ENCODE measurements around the gene EYA3. TPM values are rescaled to one million over a fixed set of nuclear protein-coding genes. Genes with fewer than 3 reads are reported as not detected.

The EYA3 gene
- total and polyA plus RNA-seq, 2 of the 8 experiments (the other 6 are each of a cell fraction or from before 2014, with no cell fraction given), result 15.0 to 33.9 TPM

DNA sequence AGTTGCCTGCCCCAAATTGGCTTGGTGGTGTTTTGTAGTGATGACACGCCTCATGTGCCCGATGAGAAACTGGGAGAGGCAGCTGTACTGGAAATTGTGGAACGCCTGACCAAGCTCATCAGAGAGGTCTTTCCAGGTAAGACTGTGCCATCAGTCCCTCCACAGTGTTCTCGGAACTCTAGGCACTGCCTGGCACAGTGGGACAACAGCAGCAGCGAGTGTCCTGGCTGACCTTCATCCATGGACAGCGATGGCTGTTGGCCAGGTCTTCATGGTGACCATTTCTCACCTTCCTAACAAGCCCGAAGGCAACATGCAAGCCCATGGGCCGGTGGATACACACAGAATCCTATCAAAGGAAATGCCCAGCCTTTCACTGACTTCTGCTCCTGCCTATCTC is 139.4 kb downstream of the EYA3 start:
- TF ChIP-seq SUZ12 (IDR thresholded peaks at IDR 0.05; ENCODE audit: low read length) (no peak), GTF2F1 (IDR thresholded peaks at IDR 0.05; ENCODE audit: borderline replicate concordance, low read depth, low read length) (no peak), NANOG (IDR thresholded peaks at IDR 0.05; ENCODE audit: insufficient read depth, low read depth, low read length, poor library complexity, severe bottlenecking) (no peak), CTBP2 (IDR thresholded peaks at IDR 0.05; ENCODE audit: borderline replicate concordance, insufficient read depth, insufficient read length, low read length) (no peak), SP2 (IDR thresholded peaks at IDR 0.05; ENCODE audit: low read length) (no peak), CREB1 (IDR thresholded peaks at IDR 0.05) (no peak), RBBP5 (IDR thresholded peaks at IDR 0.05; ENCODE audit: borderline replicate concordance, low read depth, low read length) (no peak), FOSL1 (IDR thresholded peaks at IDR 0.05; ENCODE audit: insufficient read depth, low read depth, low read length) (no peak), HDAC2 (IDR thresholded peaks at IDR 0.05; ENCODE audit: borderline replicate concordance in 1 of 2, low read depth in 2 of 2, low read length in 2 of 2) (no peak), TAF1 (IDR thresholded peaks at IDR 0.05; ENCODE audit: low read depth, low read length) (no peak), CBX5 (IDR thresholded peaks at IDR 0.05; ENCODE audit: low read depth, low read length) (no peak)
- TF ChIP-seq, protein P1, sequence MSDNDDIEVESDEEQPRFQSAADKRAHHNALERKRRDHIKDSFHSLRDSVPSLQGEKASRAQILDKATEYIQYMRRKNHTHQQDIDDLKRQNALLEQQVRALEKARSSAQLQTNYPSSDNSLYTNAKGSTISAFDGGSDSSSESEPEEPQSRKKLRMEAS (IDR thresholded peaks at IDR 0.05), result no peak
- TF ChIP-seq, protein P2, sequence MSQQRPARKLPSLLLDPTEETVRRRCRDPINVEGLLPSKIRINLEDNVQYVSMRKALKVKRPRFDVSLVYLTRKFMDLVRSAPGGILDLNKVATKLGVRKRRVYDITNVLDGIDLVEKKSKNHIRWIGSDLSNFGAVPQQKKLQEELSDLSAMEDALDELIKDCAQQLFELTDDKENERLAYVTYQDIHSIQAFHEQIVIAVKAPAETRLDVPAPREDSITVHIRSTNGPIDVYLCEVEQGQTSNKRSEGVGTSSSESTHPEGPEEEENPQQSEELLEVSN (IDR thresholded peaks at IDR 0.05), result no peak
- H2BK15ac ChIP-seq (ENCODE audit: low read length), result no peak overlapping the region
- H3K79me2 ChIP-seq (ENCODE audit: control insufficient read depth in 1 of 2, insufficient read depth in 2 of 2, low read length in 2 of 2), result no peaks in the 10 kb centered on the region
- no peak for DNase-seq (ENCODE audit: low read depth in 1 of 2, low spot score in 2 of 2)
- no peak overlapping the region for H3K4ac ChIP-seq (replicated peaks; ENCODE audit: insufficient read length, low read depth, low read length)
- no peak overlapping the region for H3K4me2 ChIP-seq (ENCODE audit: insufficient read depth in 1 of 2, low read depth in 2 of 2, low read length in 2 of 2)
- no peak overlapping the region for H3K56ac ChIP-seq (replicated peaks; ENCODE audit: insufficient read length, low read depth, low read length)
- no peaks in the 10 kb centered on the region for H3K9me3 ChIP-seq (ENCODE audit: insufficient read depth in 2 of 2, low read depth in 1 of 2, low read length in 1 of 2)
- no peak overlapping the region for H3K23ac ChIP-seq (ENCODE audit: insufficient read length)
- H3K79me1 ChIP-seq (ENCODE audit: low read depth, low read length), result no peaks in the 10 kb centered on the region
- no peaks in the 10 kb centered on the region for H3K4me1 ChIP-seq (replicated peaks in 1 of 4; ENCODE audit: control insufficient read depth in 3 of 4, insufficient read depth in 4 of 4, low read length in 3 of 4)
- no peaks in the 10 kb centered on the region for H3K23me2 ChIP-seq (ENCODE audit: low read depth, low read length)
- no peaks in the 10 kb centered on the region for H3K27me3 ChIP-seq (replicated peaks in 1 of 4; ENCODE audit: control insufficient read depth in 3 of 4, extremely low read depth in 1 of 4, insufficient read depth in 3 of 4, low read length in 3 of 4)
- no peak overlapping the region for H2AFZ ChIP-seq (ENCODE audit: low read length)
- H2AK5ac ChIP-seq (ENCODE audit: low read depth, low read length), result no peak overlapping the region
- H3K36me3 ChIP-seq (ENCODE audit: control insufficient read depth in 2 of 4, insufficient read depth in 4 of 4, low read length in 3 of 4), result peaks cover 29 to 63% (median 40%) of the 10 kb centered on the region in 4 experiments
- ChIA-PET CTCF (ENCODE audit: partially characterized antibody) (interaction anchor here (0.8 to 2.7 kb wide), 6 partner anchors 10 to 39 kb away, joined by 3 to 12 read pairs (median 4); partner anchors contain the start of gene XKR8), POLR2A (ENCODE audit: partially characterized antibody) (interaction anchor here (0.6 to 2.5 kb wide), 3 partner anchors 10 to 166 kb away, joined by 3 to 14 read pairs (median 3); partner anchors contain the start of gene XKR8)
- 90% methylated on average over 8 of the region's 8 CpGs; no CpG with 5 or more reads in 1 of the 2 experiments for WGBS, 2 experiments (ENCODE audit: extremely low coverage in 1 of 2, insufficient coverage in 1 of 2, insufficient read length in 1 of 2, insufficient replicate concordance in 2 of 2, low coverage in 1 of 2, low lambda C conversion rate in 2 of 2, missing lambda C conversion rate in 1 of 2)
- no peak overlapping the region for H3K14ac ChIP-seq (ENCODE audit: insufficient read length)
- H3K27ac ChIP-seq (ENCODE audit: low read depth, low read length), result no peak overlapping the region
- H4K5ac ChIP-seq (ENCODE audit: insufficient read length, low read depth, low read length), result no peak overlapping the region
- no peak overlapping the region for H3K4me3 ChIP-seq (ENCODE audit: extremely low read depth in 1 of 4, insufficient read depth in 2 of 4, low read depth in 3 of 4, low read length in 4 of 4)
- no peak overlapping the region for H2BK20ac ChIP-seq (ENCODE audit: low read length)
- H3K18ac ChIP-seq (ENCODE audit: extremely low read depth, low read length), result no peak overlapping the region
- H2BK12ac ChIP-seq (ENCODE audit: low read depth, low read length), result no peak overlapping the region
- H4K20me1 ChIP-seq (replicated peaks in 1 of 2; ENCODE audit: control insufficient read depth in 1 of 2, insufficient read depth in 2 of 2, low read length in 2 of 2), result peaks cover 0 to 2% of the 10 kb centered on the region in 2 experiments
- no peak overlapping the region for H3K9ac ChIP-seq (replicated peaks in 1 of 4; ENCODE audit: extremely low read depth in 1 of 4, low read depth in 3 of 4, low read length in 3 of 4)
- no peak overlapping the region for H2BK120ac ChIP-seq (replicated peaks; ENCODE audit: low read depth, low read length)
- no peak overlapping the region for H4K91ac ChIP-seq (replicated peaks; ENCODE audit: insufficient read length, low read length)
- no peak overlapping the region for H2BK5ac ChIP-seq (ENCODE audit: low read depth, low read length)
- FAIRE-seq, result no peak
- no peak overlapping the region for H4K8ac ChIP-seq (ENCODE audit: extremely low read depth, insufficient read depth, low read length)

Measured in H1 (cell line).